Measurements from ENCODE around the gene HAUS3.

The HAUS3 gene

DNA sequence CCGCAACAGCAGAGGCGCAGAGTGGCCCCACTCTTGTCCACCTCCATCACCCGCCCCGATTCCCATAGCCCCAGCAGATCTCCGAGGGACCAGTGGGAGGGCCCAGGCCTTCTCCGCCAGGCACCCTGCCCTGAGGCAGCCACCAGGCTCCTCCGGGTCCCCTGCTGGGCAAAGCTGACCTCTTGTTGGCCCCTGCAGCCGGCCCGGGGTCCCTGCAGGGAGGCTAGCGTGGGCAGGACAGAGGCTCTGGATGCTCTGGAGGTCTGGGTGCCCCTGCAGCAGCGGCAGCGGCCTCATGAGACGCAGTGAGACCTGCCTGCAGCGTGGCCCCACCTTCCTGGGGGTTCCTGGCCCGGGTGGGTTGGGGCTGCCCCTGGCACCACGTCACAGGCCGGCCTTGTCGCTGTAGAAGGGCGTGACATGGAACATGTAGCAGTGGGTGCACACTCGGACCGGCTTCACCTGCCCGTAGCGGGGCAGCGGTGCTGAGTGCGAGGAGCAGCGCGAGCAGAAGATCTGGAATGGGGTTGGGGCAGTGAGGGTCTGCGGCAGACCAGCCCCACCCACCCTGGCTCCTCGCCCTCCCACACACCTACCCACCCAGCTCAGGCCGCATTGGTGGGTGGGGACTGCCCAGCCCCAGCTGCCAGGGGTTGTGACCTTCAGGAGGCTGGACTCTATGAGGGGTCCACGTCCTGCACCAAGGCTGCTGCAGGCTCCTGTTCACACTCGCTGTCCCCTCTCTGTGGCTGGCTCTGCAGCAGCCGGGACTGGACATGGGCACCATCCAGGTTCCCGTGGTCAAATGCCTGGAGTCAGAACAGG, 28.6 kb upstream of the HAUS3 start:
- TF ChIP-seq, protein P1, sequence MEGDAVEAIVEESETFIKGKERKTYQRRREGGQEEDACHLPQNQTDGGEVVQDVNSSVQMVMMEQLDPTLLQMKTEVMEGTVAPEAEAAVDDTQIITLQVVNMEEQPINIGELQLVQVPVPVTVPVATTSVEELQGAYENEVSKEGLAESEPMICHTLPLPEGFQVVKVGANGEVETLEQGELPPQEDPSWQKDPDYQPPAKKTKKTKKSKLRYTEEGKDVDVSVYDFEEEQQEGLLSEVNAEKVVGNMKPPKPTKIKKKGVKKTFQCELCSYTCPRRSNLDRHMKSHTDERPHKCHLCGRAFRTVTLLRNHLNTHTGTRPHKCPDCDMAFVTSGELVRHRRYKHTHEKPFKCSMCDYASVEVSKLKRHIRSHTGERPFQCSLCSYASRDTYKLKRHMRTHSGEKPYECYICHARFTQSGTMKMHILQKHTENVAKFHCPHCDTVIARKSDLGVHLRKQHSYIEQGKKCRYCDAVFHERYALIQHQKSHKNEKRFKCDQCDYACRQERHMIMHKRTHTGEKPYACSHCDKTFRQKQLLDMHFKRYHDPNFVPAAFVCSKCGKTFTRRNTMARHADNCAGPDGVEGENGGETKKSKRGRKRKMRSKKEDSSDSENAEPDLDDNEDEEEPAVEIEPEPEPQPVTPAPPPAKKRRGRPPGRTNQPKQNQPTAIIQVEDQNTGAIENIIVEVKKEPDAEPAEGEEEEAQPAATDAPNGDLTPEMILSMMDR (IDR thresholded peaks at IDR 0.05) = no peak
- H3K27ac ChIP-seq = no peak overlapping the region
- H3K4me3 ChIP-seq = no peak overlapping the region
- DNase-seq (ENCODE audit: low spot score) = no peak

DNA sequence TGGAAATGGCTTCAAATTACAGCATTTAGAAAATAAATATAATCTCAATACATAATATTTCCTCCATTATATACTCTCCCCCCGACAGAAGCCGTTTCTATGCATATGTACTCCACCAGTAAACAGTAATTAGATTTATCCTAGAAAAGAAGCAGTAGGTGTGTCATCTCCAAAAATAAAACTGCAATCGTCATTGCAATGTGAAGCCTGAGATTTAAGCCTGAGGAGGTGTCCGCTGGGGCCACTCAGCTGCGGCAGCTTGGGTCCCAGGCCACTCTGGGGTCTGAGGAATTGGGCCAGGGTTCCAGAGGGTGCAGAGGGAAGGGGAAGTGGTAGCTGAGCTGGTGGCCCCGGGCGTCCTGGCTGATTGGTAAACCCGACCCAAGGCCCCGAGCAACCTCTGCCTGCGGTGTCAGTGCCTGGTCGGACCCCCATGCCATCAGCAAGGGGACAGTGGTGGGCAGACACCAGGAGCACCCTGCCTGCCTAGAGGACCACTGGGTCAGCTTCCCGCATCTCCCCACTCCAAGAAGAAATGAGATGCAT, 27.8 kb upstream of the HAUS3 start:
- DNase-seq (ENCODE audit: low spot score) = no peak
- Histone ChIP-seq H3K27ac (no peak overlapping the region), H3K4me3 (no peak overlapping the region)
- TF ChIP-seq, protein P1 (IDR thresholded peaks at IDR 0.05) = no peak

DNA sequence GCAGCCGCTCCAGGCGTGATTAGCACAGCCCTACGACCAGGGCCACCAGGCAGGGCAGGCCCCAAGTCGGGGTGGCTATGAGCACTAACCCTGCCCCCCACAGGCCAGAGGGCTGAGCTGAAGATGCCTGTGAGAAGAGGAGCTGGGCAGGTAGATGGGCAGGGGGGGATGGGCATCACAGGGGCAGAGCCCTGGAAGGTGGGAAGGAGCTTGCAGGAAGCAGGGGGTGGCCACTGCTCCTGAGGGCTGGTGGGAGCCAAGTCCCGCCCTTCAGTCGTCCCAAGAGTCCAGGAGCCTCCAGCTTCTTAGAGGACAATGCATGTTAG, 27.2 kb upstream of the HAUS3 start:
- H3K4me3 ChIP-seq = no peak overlapping the region
- TF ChIP-seq, protein P1 (IDR thresholded peaks at IDR 0.05) = no peak
- no peak for DNase-seq (ENCODE audit: low spot score)

DNA sequence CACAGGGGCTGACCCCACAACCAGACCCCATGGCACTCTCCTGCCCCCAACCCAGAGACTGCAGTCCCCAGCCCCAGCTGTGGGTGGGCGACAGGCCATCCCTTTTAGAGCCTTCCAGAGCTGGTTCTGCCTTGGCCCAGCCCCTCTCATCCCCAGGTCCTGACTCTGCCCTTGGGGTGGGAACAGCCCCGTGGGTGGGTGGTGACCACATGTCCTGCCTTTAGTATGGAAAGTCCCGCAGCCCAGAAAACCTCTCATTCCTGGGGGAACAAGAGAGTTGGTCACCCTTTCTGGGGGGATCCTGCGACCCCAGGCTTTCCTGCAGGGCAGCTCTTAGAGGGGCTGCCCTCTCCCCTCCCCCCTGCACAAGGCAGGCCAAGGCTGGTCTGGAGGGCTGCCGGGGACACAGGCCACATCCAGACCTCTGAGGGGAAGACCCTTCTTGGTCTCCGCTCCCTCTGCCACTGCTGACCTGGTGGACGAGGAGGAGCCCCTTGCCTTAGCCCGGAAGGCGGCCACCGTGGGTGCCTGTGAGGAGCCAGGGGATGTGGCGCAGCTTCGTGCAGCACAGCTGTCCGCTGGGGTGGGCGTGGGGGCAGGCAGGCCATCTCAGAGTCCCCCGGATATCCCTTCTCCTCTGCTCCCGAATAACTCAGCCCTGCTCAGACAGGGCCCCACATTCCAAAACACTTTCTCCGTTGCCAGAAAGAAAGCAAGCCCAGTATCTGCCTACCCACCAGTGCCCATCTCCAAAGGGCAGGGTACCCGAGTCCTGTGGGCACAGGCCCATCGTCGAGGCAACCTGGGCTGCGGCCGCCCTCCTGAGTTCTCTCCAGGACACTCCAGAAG, 26.7 kb upstream of the HAUS3 start:
- DNase-seq (ENCODE audit: low spot score) = no peak
- H3K4me3 ChIP-seq = no peak overlapping the region
- TF ChIP-seq, protein P1 (IDR thresholded peaks at IDR 0.05) = no peak

More for the DNA sequence above, 27.2 kb upstream of the HAUS3 start:
- H3K27ac ChIP-seq = no peak overlapping the region

DNA sequence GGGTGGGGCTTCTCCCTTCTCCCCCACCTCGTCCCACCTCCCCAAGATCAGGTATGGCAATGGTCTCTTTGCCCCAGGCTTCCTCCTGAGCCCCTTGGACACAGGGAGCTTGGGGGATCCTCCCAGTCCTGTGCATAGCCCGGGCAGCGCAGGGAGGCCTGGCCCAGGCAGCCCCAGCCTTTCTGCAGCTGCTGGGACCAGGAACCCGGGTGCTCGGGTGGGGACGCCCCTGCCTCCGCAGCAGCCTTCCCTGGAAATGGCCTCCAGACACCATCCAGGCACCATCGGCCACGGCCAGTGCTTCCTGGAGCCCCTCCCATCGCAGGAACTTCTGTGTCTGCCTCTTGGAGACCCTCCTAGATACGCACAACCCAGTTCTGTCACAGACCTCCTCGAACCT, 25.9 kb upstream of the HAUS3 start:
- TF ChIP-seq, protein P1 (IDR thresholded peaks at IDR 0.05) = no peak
- no peak for DNase-seq (ENCODE audit: low spot score)
- no peak overlapping the region for H3K27ac ChIP-seq
- H3K4me3 ChIP-seq = no peak overlapping the region

More for the DNA sequence above, 26.7 kb upstream of the HAUS3 start:
- H3K27ac ChIP-seq = no peak overlapping the region

DNA sequence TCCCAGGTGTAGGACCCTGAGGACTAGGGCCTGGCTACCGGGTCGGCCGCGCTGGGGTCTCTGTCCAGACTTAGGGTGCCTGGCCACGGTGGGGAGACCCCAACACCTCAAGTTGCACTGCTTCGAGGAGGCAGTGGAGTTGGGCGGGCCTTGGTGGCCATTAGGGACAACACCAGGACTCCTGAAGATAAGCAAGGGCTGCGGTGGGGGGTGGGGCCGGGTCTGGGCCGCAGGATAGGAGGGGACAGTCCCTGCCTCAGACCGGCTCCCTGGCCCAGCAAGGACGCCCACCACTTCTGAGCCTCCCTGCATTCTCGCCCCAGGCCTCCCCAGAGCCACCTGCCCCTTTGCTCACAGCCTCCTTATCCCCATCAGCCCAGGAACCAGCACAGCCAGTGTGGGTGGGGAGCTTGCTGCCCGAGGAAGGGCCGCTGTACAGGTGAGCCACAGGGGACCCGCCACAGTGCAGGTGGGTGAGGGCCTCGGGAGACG, 25.4 kb upstream of the HAUS3 start:
- no peak for DNase-seq (ENCODE audit: low spot score)

More for the DNA sequence above, 25.4 kb upstream of the HAUS3 start:
- no peak overlapping the region for H3K4me3 ChIP-seq
- TF ChIP-seq, protein P1 (IDR thresholded peaks at IDR 0.05) = no peak
- no peak overlapping the region for H3K27ac ChIP-seq
